ENCODE data around the gene LRP2BP. TPM values are rescaled to one million over a fixed set of nuclear protein-coding genes. Genes with fewer than 3 reads are reported as not detected.
"Not testable (repeated sequence)": the region's sequence is repeated elsewhere in the genome, so short reads cannot be mapped to it uniquely, and the experiment has no call there.

Gene LRP2BP
- total RNA-seq, 4 donors from 2014 or later = 0.55 to 1.5 (median 1.2) TPM

DNA sequence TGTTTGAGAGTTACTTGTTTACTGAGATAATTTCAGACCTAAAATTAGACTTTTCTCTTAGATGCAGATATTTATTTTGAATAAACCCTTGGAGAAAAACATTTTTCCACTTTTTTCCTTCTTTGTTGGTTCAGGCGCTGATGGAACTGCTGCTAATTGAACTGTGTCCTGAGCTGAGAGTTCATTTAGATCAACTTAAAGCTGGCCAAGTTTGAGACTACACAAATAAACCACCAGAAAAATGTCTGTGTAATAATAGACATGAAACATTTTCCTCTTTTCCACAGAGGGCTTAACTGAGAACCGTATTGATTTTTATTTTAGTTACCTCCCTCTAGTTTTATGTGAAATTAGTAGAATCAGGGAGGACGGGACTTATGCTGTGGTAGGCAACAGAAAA lies 32.5 kb downstream of the LRP2BP start:
- intact Hi-C loops (cut with DNase I; ENCODE audit: low total_unique reads) = no loop called here
- TF ChIP-seq, protein P1, sequence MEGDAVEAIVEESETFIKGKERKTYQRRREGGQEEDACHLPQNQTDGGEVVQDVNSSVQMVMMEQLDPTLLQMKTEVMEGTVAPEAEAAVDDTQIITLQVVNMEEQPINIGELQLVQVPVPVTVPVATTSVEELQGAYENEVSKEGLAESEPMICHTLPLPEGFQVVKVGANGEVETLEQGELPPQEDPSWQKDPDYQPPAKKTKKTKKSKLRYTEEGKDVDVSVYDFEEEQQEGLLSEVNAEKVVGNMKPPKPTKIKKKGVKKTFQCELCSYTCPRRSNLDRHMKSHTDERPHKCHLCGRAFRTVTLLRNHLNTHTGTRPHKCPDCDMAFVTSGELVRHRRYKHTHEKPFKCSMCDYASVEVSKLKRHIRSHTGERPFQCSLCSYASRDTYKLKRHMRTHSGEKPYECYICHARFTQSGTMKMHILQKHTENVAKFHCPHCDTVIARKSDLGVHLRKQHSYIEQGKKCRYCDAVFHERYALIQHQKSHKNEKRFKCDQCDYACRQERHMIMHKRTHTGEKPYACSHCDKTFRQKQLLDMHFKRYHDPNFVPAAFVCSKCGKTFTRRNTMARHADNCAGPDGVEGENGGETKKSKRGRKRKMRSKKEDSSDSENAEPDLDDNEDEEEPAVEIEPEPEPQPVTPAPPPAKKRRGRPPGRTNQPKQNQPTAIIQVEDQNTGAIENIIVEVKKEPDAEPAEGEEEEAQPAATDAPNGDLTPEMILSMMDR (IDR thresholded peaks at IDR 0.05) = no peak
- TF ChIP-seq POLR2A (IDR thresholded peaks at IDR 0.05) = no peak
- no peak overlapping the region for H3K4me3 ChIP-seq (ENCODE audit: low read depth, poor library complexity, severe bottlenecking)
- DNase-seq (ENCODE audit: low spot score in 2 of 2) = no peak
- WGBS, 2 donors = 84 to 86% methylated on average over 3 of the region's 3 CpGs

DNA sequence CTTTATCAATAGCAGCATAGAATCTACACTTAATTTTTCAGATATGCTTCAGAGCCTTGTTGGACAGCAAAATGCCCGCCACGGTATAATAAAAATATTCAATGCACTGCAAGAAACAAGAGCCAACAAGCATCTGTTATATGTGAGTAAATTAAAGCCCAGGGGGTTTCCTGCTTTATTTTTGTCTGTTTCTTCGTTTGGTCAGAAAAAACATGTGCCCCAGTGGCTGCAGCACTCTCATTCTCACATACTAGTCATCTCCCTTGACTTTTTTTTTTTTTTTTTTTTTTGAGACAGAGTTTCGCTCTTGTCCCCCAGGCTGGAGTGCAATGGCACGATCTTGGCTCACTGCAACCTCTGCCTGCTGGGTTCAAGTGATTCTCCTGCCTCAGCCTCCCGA lies 33.2 kb downstream of the LRP2BP start:
- H3K4me3 ChIP-seq (ENCODE audit: low read depth, poor library complexity, severe bottlenecking); intact Hi-C loops (cut with DNase I; ENCODE audit: low total_unique reads); DNase-seq (ENCODE audit: low spot score in 2 of 2): not testable (repeated sequence)
- 82 to 84% methylated on average over 6 of the region's 6 CpGs for WGBS, 2 donors

DNA sequence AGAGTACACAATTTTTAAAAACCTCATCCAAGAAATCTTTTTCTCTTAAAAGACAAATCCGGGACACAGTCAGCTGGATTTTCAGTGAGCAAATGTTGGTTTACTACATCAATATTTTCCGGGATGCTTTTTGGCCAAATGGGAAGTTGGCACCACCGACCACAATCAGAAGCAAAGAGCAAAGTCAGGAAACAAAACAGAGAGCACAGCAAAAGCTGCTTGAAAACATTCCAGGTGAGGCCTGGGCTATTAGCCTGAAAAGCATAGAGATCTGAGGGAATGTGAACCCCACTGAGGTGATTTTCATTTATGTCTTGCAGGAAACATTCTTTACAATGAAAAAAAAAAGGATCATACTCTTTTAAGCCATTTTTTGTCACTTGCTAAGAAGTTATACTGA lies 33.9 kb downstream of the LRP2BP start:
- no peak for TF ChIP-seq POLR2A (IDR thresholded peaks at IDR 0.05)
- TF ChIP-seq, protein P1 (IDR thresholded peaks at IDR 0.05) = no peak
- WGBS, 2 donors = 78 to 87% methylated on average over 3 of the region's 3 CpGs
- intact Hi-C loops (cut with DNase I; ENCODE audit: low total_unique reads) = no loop called here
- H3K4me3 ChIP-seq (ENCODE audit: low read depth, poor library complexity, severe bottlenecking) = no peak overlapping the region
- DNase-seq (ENCODE audit: low spot score in 2 of 2) = no peak

DNA sequence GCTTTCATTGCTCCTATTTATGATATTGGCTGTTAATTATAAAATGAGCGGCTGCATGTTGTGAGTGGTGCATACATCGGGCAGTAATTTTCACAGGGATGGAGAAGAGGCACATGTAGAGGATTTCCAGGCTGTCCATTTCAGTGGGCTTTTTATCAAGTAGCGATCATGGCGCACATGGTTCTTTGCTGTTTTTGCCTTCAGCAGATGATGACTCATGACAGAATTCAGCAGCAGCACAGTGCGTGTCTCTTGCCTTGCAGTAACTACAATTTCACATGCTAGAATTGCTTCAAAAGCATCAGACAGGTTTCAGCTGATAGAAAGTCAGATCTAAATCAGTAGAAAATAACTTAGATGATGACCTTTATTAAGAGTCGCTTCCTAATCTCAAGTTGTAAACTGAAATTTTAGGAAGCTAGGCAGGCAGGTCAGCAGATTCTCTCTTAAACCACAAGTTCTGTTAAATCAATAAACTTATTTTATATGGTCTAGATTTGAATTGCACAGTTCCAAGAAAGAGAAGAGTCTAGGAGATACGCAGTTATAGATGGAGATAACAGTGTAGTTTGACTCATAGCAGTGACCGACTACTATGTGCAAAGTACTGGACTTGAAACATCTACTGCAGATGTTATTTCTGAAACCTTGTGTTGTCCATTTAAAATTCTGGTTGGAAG lies 35.8 kb downstream of the LRP2BP start:
- 88 to 95% methylated on average over 8 of the region's 8 CpGs for WGBS, 2 donors
- no peak for TF ChIP-seq POLR2A (IDR thresholded peaks at IDR 0.05)
- TF ChIP-seq, protein P1 (IDR thresholded peaks at IDR 0.05) = no peak

DNA sequence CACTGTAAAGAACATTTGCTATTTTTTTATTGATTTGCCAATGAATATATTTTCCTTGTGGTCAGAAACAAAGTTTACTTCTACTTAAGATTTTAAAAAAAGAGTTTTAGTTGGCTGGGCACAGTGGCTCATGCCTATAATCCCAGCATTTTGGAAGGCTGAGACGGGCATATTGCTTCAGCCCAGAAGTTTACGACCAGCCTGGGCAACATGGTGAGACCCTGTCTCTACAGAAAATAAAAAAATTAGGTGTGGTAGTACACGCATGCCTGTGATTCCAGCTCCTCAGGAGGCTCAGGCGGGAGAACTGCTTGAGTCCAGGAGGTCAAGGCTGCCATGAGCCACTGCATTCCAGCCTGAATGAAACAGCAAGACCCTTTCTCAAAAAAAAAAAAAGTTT lies 36.8 kb downstream of the LRP2BP start:
- 89 to 90% methylated on average over 4 of the region's 4 CpGs for WGBS, 2 donors
- intact Hi-C loops (cut with DNase I; ENCODE audit: low total_unique reads) = no loop called here
- TF ChIP-seq, protein P1 (IDR thresholded peaks at IDR 0.05) = no peak
- TF ChIP-seq POLR2A (IDR thresholded peaks at IDR 0.05) = no peak
- H3K4me3 ChIP-seq (ENCODE audit: low read depth, poor library complexity, severe bottlenecking) = no peak overlapping the region
- no peak for DNase-seq (ENCODE audit: low spot score in 2 of 2)

More for the DNA sequence above, 35.8 kb downstream of the LRP2BP start:
- intact Hi-C loops (cut with DNase I; ENCODE audit: low total_unique reads) = no loop called here
- no peak for DNase-seq (ENCODE audit: low spot score in 2 of 2)
- no peak overlapping the region for H3K4me3 ChIP-seq (ENCODE audit: low read depth, poor library complexity, severe bottlenecking)

DNA sequence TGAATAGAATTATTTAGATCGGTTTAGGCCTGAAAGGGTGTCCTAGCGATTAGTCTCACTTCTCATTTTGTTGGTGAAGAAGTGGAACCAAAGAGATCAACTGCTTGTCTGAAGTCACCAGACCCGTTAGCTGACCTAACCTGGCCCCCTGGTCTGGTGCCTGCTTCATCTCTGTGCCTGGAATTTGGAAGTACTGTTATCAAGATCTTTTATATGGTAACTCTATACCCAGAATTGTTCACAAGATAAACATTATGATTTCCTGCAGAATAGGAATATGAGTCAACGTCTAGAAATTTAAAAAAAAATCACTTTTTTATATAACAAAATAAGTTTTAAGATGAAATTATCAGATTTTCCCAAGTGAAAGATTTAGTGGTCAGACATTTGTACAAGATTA lies 37.2 kb downstream of the LRP2BP start:
- no peak for DNase-seq (ENCODE audit: low spot score in 2 of 2)
- 84 to 88% methylated on average over 4 of the region's 4 CpGs for WGBS, 2 donors
- intact Hi-C loops (cut with DNase I; ENCODE audit: low total_unique reads) = no loop called here
- TF ChIP-seq, protein P1 (IDR thresholded peaks at IDR 0.05) = no peak
- TF ChIP-seq POLR2A (IDR thresholded peaks at IDR 0.05) = no peak
- no peak overlapping the region for H3K4me3 ChIP-seq (ENCODE audit: low read depth, poor library complexity, severe bottlenecking)

Measured in lower leg skin (tissue), 4 donors.